Cardiac muscle cell (in vitro differentiated cells and primary cell): ENCODE results near the gene LITAF. TPM values are rescaled to one million over a fixed set of nuclear protein-coding genes. Genes with fewer than 3 reads are reported as not detected.

Source experiments
- DNase-seq, 2 donors: peaks; one replicate each; pipeline versions ENCODE4 v3.0.0 to v3.0.0-alpha.2; 2010 to 2017; ENCODE audit warnings: low read depth in 1 of 2, low spot score in 1 of 2
- H3K27ac ChIP-seq: fragments of 200-600 bp; sonication (generic); 2 replicates; pipeline ENCODE4 v1.5.1; 2016
- H3K27me3 ChIP-seq: fragments of 200-600 bp; sonication (generic); 2 replicates; pipeline ENCODE4 v1.6.0; 2016; ENCODE audit warnings: control low read depth
- H3K36me3 ChIP-seq: fragments of 200-600 bp; sonication (generic); 2 replicates; pipeline ENCODE4 v1.5.1; 2016; ENCODE audit warnings: control low read depth
- H3K4me1 ChIP-seq: fragments of 200-600 bp; sonication (generic); 2 replicates; pipeline ENCODE4 v1.8.1; 2017; ENCODE audit warnings: low read depth, mild to moderate bottlenecking, mixed run types
- H3K4me3 ChIP-seq: fragments of 200-600 bp; sonication (generic); 2 replicates; pipeline ENCODE4 v1.5.1; 2016; ENCODE audit warnings: mild to moderate bottlenecking
- H3K9me3 ChIP-seq: fragments of 200-600 bp; sonication (generic); 2 replicates; pipeline ENCODE4 v1.5.1; 2017; ENCODE audit warnings: low read depth, mild to moderate bottlenecking, control low read depth
- polyA plus RNA-seq: library from polyadenylated mRNA; unstranded; fragments of >200 nt; fragmentation: Nextera tagmentation; extraction: Ambion mirVana; gene quantifications from 2 replicates; pipeline ENCODE4 v1.2.1, GENCODE V29; 2016
- total RNA-seq: library from RNA; depleted of rRNA; stranded (reverse); fragments of >200 nt; gene quantifications from 2 replicates; pipeline ENCODE4 v1.2.3, GENCODE V29; 2016
- TF ChIP-seq, protein P1 (sequence below): IDR thresholded peaks from 2 replicates; pipeline ENCODE4 v1.5.1; 2012; ENCODE audit warnings: low read depth, mild to moderate bottlenecking, low read length

The LITAF gene
- total and polyA plus RNA-seq, 2 experiments from 2014 or later, result 42.1 to 43.3 TPM

DNA sequence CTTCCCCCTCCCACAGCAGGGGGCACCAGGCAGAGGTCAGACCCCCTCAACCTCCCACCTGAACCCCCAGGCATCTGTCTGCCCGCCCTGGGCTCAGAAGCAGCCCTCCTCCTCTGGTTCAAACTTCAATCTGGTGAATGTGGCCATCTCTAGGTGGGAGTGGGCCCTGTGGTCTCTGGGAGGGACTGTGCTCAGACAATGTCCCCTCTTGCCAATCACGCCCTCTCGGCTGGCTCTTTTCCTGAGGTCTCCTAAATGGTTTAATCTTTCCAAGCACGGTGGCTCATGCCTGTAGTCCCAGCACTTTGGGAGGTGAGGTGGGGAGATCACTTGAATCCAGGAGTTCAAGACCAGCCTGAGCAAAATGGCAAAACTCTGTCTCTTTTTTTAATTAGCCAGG is 15.2 kb downstream of the LITAF start:
- H3K9me3 ChIP-seq, result no peaks in the 10 kb centered on the region
- no peaks in the 10 kb centered on the region for H3K36me3 ChIP-seq
- no peaks in the 10 kb centered on the region for H3K4me1 ChIP-seq
- no peaks in the 10 kb centered on the region for H3K27me3 ChIP-seq
- no peak for DNase-seq
- no peak overlapping the region for H3K27ac ChIP-seq
- no peak overlapping the region for H3K4me3 ChIP-seq
- TF ChIP-seq, protein P1, sequence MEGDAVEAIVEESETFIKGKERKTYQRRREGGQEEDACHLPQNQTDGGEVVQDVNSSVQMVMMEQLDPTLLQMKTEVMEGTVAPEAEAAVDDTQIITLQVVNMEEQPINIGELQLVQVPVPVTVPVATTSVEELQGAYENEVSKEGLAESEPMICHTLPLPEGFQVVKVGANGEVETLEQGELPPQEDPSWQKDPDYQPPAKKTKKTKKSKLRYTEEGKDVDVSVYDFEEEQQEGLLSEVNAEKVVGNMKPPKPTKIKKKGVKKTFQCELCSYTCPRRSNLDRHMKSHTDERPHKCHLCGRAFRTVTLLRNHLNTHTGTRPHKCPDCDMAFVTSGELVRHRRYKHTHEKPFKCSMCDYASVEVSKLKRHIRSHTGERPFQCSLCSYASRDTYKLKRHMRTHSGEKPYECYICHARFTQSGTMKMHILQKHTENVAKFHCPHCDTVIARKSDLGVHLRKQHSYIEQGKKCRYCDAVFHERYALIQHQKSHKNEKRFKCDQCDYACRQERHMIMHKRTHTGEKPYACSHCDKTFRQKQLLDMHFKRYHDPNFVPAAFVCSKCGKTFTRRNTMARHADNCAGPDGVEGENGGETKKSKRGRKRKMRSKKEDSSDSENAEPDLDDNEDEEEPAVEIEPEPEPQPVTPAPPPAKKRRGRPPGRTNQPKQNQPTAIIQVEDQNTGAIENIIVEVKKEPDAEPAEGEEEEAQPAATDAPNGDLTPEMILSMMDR, result no peak

DNA sequence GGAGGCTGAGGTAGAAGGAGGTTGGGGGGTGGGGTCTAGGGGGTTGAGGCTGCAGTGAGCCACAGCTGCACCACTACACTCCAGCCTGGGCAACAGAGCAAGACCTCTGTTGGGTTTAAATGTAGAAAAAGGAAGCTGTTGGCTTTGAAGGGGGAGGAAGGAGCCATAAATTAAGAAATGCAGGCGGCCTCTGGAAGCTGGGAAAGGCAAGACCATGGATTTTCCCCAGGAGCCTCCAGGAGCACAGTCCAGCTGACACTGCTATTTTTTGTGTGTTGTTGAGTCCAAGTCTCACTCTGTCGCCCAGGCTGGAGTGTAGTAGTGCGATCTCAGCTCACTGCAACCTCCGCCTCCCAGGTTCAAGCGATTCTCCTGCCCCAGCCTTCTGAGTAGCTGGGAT is 15.9 kb downstream of the LITAF start:
- Histone ChIP-seq H3K27ac (no peak overlapping the region), H3K9me3 (no peaks in the 10 kb centered on the region), H3K4me1 (no peaks in the 10 kb centered on the region), H3K27me3 (no peaks in the 10 kb centered on the region), H3K36me3 (no peaks in the 10 kb centered on the region), H3K4me3 (no peak overlapping the region)
- DNase-seq, result no peak
- TF ChIP-seq, protein P1, result no peak

DNA sequence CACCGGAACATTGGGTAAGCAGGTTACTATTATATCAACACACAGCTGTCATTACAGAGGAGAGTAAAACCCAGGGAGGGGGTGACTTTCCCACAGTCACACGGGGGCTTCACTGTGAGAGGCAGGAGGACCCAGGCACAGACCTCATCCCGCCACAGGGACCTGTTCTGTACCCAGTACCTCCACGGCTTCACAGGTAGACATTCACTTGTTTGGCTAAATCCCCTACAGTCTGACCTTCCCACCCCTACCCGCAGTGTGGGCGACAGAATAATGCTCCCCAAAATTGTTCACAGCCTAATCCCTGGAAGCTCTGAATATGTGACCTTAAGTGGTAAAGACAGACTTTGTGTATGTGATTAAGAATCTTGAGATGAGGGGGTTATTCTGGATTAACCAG is 16.5 kb downstream of the LITAF start:
- Histone ChIP-seq H3K36me3 (no peaks in the 10 kb centered on the region), H3K9me3 (no peaks in the 10 kb centered on the region), H3K27ac (no peak overlapping the region), H3K4me3 (no peak overlapping the region), H3K27me3 (no peaks in the 10 kb centered on the region), H3K4me1 (no peaks in the 10 kb centered on the region)
- TF ChIP-seq, protein P1, result no peak
- no peak for DNase-seq

DNA sequence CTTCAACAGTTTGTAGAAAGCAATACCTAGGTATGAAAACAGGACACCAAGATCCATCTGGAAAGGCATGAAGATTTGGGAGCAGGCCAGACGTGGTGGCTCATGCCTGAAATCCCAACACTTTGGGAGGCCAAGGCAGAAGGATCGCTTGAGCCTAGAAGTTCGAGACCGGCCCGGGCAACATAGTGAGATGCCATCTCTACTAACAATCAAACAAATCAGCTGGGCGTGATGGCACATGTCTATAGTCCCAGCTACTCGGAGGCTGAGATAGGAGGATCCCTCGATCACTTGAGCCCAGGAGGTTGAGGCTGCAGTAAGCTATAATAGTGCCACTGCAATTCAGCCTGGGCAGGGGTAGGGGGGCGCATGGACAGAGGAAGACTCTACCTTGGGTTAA is 20.3 kb downstream of the LITAF start:
- no peak overlapping the region for H3K27ac ChIP-seq
- H3K4me1 ChIP-seq, result no peaks in the 10 kb centered on the region
- no peak overlapping the region for H3K4me3 ChIP-seq
- no peaks in the 10 kb centered on the region for H3K36me3 ChIP-seq
- TF ChIP-seq, protein P1, result no peak
- no peak for DNase-seq
- H3K9me3 ChIP-seq, result no peaks in the 10 kb centered on the region
- H3K27me3 ChIP-seq, result no peaks in the 10 kb centered on the region

DNA sequence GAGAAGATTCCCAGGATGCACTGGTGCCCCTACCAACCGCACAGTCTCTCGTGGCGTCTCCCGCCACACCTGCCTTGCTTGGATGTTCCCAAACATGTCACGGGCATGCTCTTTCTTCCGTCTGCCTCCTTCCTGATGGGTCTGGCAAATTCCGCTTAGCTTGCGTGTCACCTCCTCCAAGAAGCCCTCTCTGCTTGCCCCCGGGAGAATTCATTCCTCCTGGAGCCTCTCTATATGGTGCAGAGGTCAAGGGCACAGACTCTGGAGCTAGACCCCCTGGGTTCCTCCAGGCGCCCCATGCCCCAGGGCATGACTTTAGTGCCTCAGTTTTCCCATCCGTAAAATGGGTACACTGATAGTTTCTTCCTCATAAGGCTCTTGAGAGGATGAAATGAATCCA is 21.1 kb downstream of the LITAF start:
- Histone ChIP-seq H3K27ac (no peak overlapping the region), H3K4me3 (no peak overlapping the region), H3K9me3 (no peaks in the 10 kb centered on the region), H3K4me1 (no peaks in the 10 kb centered on the region), H3K36me3 (no peaks in the 10 kb centered on the region), H3K27me3 (no peaks in the 10 kb centered on the region)
- no peak for DNase-seq
- TF ChIP-seq, protein P1, result no peak
